Tibial artery (tissue), 4 donors: Measurements from ENCODE around the gene F8.

Experiments used
- DNase-seq, 2 donors: peaks; one replicate each; pipeline ENCODE4 v3.0.0-alpha.2; 2019
- H3K27ac ChIP-seq, 2 donors: fragments of 200-600 bp; sonication (generic) in 1 of 2; 1 replicate in 1 of 2; 2 replicates in 1 of 2; pipeline ENCODE4 v1.5.1; 2018 to 2019; ENCODE audit warnings: mild to moderate bottlenecking in 1 of 2
- H3K27me3 ChIP-seq, 2 donors: fragments of 200-600 bp; sonication (generic) in 1 of 2; one replicate each; pipeline versions ENCODE4 v1.5.1 to v1.6.0; 2016 to 2019
- H3K36me3 ChIP-seq, 3 donors: fragments of 200-600 bp; sonication (generic) in 2 of 3; one replicate each; pipeline ENCODE4 v1.5.1; 2016 to 2019; ENCODE audit warnings: mild to moderate bottlenecking in 2 of 3
- H3K4me1 ChIP-seq, 4 donors: fragments of 200-600 bp; sonication (generic) in 2 of 4; 1 replicate in 3 of 4; 2 replicates in 1 of 4; pipeline ENCODE4 v1.5.1; 2016 to 2019
- H3K4me3 ChIP-seq, 2 donors: fragments of 200-600 bp; sonication (generic) in 1 of 2; 1 replicate in 1 of 2; 2 replicates in 1 of 2; pipeline ENCODE4 v1.5.1; 2018 to 2019; ENCODE audit warnings: mild to moderate bottlenecking in 2 of 2
- H3K9me3 ChIP-seq, 3 donors: fragments of 200-600 bp; sonication (generic) in 1 of 3; one replicate each; pipeline ENCODE4 v1.5.1; 2016 to 2019
- CTCF ChIP-seq, 2 experiments: fragments of 200-600 bp in 1 of 2; fragments of 450-650 bp in 1 of 2; IDR thresholded peaks; one replicate each; pipeline ENCODE4 v1.5.1; 2017 to 2019; ENCODE audit warnings: antibody characterized with exemption in 2 of 2, mild to moderate bottlenecking in 1 of 2, moderate library complexity in 1 of 2
- intact Hi-C: fragments of 100-400 bp; cut with DNase I; formaldehyde crosslinking; loops from one replicate; pipeline ENCODE4 v1.15.0; 2023; ENCODE audit warnings: low total_unique reads

Gene F8

GRCh38 chrX:155069414-155069813 is 46.9 kb upstream of the F8 start:
- no peaks in the 10 kb centered on the region for H3K27me3 ChIP-seq
- DNase-seq: no peak
- H3K4me3 ChIP-seq: peak overlapping the region; percentile 61 to 65
- no peaks in the 10 kb centered on the region for H3K36me3 ChIP-seq
- no peak overlapping the region for H3K27ac ChIP-seq
- H3K4me1 ChIP-seq: peaks cover 0 to 23% (median 0%) of the 10 kb centered on the region in 4 donors
- H3K9me3 ChIP-seq: no peaks in the 10 kb centered on the region
- intact Hi-C loops: no loop called here
- no peak for TF ChIP-seq CTCF (IDR thresholded peaks at IDR 0.05)

GRCh38 chrX:155068165-155068564 is 45.6 kb upstream of the F8 start:
- H3K9me3 ChIP-seq: no peaks in the 10 kb centered on the region
- H3K4me1 ChIP-seq: peaks cover 0 to 23% (median 0%) of the 10 kb centered on the region in 4 donors
- H3K27ac ChIP-seq: no peak overlapping the region
- no peak for TF ChIP-seq CTCF (IDR thresholded peaks at IDR 0.05)
- no peaks in the 10 kb centered on the region for H3K27me3 ChIP-seq
- intact Hi-C loops: no loop called here
- H3K36me3 ChIP-seq: no peaks in the 10 kb centered on the region
- no peak overlapping the region for H3K4me3 ChIP-seq
- DNase-seq: no peak

GRCh38 chrX:155065035-155065734 is 42.7 kb upstream of the F8 start:
- peaks cover 0 to 18% (median 0%) of the 10 kb centered on the region in 4 donors for H3K4me1 ChIP-seq
- H3K4me3 ChIP-seq: no peak overlapping the region
- no peak overlapping the region for H3K27ac ChIP-seq
- H3K36me3 ChIP-seq: no peaks in the 10 kb centered on the region
- TF ChIP-seq CTCF (IDR thresholded peaks at IDR 0.05): no peak
- H3K27me3 ChIP-seq: no peaks in the 10 kb centered on the region
- no peaks in the 10 kb centered on the region for H3K9me3 ChIP-seq
- no peak for DNase-seq
- intact Hi-C loops: no loop called here

GRCh38 chrX:155061760-155062159 is 39.2 kb upstream of the F8 start:
- Histone ChIP-seq H3K27me3 (no peaks in the 10 kb centered on the region), H3K36me3 (peaks cover 0 to 5% (median 0%) of the 10 kb centered on the region in 3 donors), H3K27ac (no peak overlapping the region), H3K4me1 (peaks cover 0 to 5% (median 0%) of the 10 kb centered on the region in 4 donors), H3K9me3 (no peaks in the 10 kb centered on the region), H3K4me3 (no peak overlapping the region)
- TF ChIP-seq CTCF (IDR thresholded peaks at IDR 0.05): no peak
- DNase-seq: no peak
- intact Hi-C loops: no loop called here

- Histone ChIP-seq H3K4me1 (peaks cover 0 to 8% (median 0%) of the 10 kb centered on the region in 4 donors), H3K4me3 (peak overlapping the region; percentile 6 to 22), H3K9me3 (no peaks in the 10 kb centered on the region), H3K27me3 (no peaks in the 10 kb centered on the region), H3K36me3 (peaks cover 0 to 5% (median 0%) of the 10 kb centered on the region in 3 donors), H3K27ac (peak overlapping the region; percentile 21 to 61)
- DNase-seq: peak; percentile 53 to 77
- intact Hi-C loops: loop anchor here (5.0 kb wide), 1 partner anchor 75 kb away; no protein-coding TSS in a partner anchor
- peak; percentile 58 to 71 for TF ChIP-seq CTCF (IDR thresholded peaks at IDR 0.05)
These were observed 34.6 kb upstream of the F8 start for GRCh38 chrX:155056877-155057792.
